Panc1 (cell line): ENCODE data around the gene HES1. TPM values are rescaled to one million over a fixed set of nuclear protein-coding genes. Genes with fewer than 3 reads are reported as not detected.

Source experiments
- ATAC-seq: fragments of 200-7000 bp; cut with Tn5 transposase; 2 replicates; pipeline ENCODE4 v1.9.1; 2020; ENCODE audit warnings: mild to moderate bottlenecking, moderate library complexity
- BruUV-seq: library from RNA; stranded (reverse); fragments of 400-500 nt; replicated peaks from 2 replicates; lab custom pipeline; 2021; lab: Mats Ljungman, UMichigan
- CTCF ChIA-PET: fragments of 300-600 bp; sonication (Branson Sonifier 250); formaldehyde crosslinking; loops from one replicate; lab custom pipeline; 2022; ENCODE audit warnings: antibody characterized with exemption; lab: Charles Lee
- POLR2A ChIA-PET: fragments of 300-600 bp; sonication (Branson Sonifier 250); formaldehyde crosslinking; loops from one replicate; lab custom pipeline; 2022; ENCODE audit warnings: antibody characterized with exemption; lab: Charles Lee
- DNase-seq: peaks from one replicate; pipeline ENCODE4 v3.0.0-alpha.2; 2010; ENCODE audit warnings: low read depth, low spot score
- H3K27ac ChIP-seq: 2 replicates; pipeline ENCODE4 v1.5.1; 2011; ENCODE audit warnings: mild to moderate bottlenecking, low read length, inconsistent platforms
- H3K27me3 ChIP-seq: fragments of 200-500 bp; sonication (Bioruptor generic); 2 replicates; pipeline ENCODE4 v1.6.0; 2014; ENCODE audit warnings: low read length, inconsistent platforms; ENCODE audit not compliant: control insufficient read depth, insufficient read depth
- H3K36me3 ChIP-seq: fragments of 200-500 bp; sonication (Bioruptor generic); 2 replicates; pipeline ENCODE4 v1.5.1; 2014; ENCODE audit warnings: inconsistent platforms, mild to moderate bottlenecking, low read length, moderate library complexity; ENCODE audit not compliant: control insufficient read depth, insufficient read depth
- H3K4me1 ChIP-seq: 2 replicates; pipeline ENCODE4 v1.5.1; 2011; ENCODE audit warnings: inconsistent platforms, mild to moderate bottlenecking, low read length, moderate library complexity; ENCODE audit not compliant: control insufficient read depth, insufficient read depth
- H3K4me3 ChIP-seq, 2 experiments: 2 replicates each; pipeline ENCODE4 v1.5.1; 2011 to 2012; ENCODE audit warnings: low read depth in 2 of 2, low read length in 2 of 2, mild to moderate bottlenecking in 2 of 2, inconsistent platforms in 1 of 2, moderate library complexity in 1 of 2
- H3K9me3 ChIP-seq: fragments of 200-500 bp; sonication (Bioruptor generic); 2 replicates; pipeline ENCODE4 v1.5.1; 2014; ENCODE audit warnings: low read depth, mild to moderate bottlenecking, inconsistent platforms, low read length, moderate library complexity; ENCODE audit not compliant: control insufficient read depth, insufficient read depth
- POLR2AphosphoS5 ChIP-seq: IDR thresholded peaks from 2 replicates; pipeline ENCODE4 v1.6.1; 2012; ENCODE audit warnings: mild to moderate bottlenecking, low read depth, low read length, moderate library complexity
- SIN3A ChIP-seq: IDR thresholded peaks from 2 replicates; pipeline ENCODE4 v1.6.1; 2012; ENCODE audit warnings: low read depth, mild to moderate bottlenecking, low read length, moderate library complexity, borderline replicate concordance; ENCODE audit not compliant: insufficient read depth
- TCF7L2 ChIP-seq: IDR thresholded peaks from 2 replicates; pipeline ENCODE4 v1.6.1; 2011; ENCODE audit warnings: mild to moderate bottlenecking, low read depth, low read length, inconsistent platforms
- in situ Hi-C: cut with HindIII; loops from 2 replicates; pipeline ENCODE4 v1.10.0; 2016; ENCODE audit warnings: low sequenced_read_pairs, low pct_unique_long_range_greater_than_20kb
- intact Hi-C: fragments of 100-400 bp; cut with micrococcal nuclease; formaldehyde crosslinking; loops from one replicate; pipeline ENCODE4 v1.10.0; 2022; ENCODE audit not compliant: unreplicated experiment
- total RNA-seq: library from RNA; stranded (reverse); gene quantifications from one replicate; pipeline ENCODE4 v1.2.1, GENCODE V29; 2021; ENCODE audit not compliant: unreplicated experiment
- TF ChIP-seq, protein P1 (sequence below): fragments of 450-650 bp; IDR thresholded peaks from 2 replicates; pipeline ENCODE4 v1.5.1; 2017; ENCODE audit warnings: mild to moderate bottlenecking
- TF ChIP-seq, protein P2 (sequence below), 2 experiments: IDR thresholded peaks; 2 replicates each; pipeline ENCODE4 v1.6.1; 2011 to 2012; ENCODE audit warnings: low read depth in 2 of 2, control low read depth in 1 of 2, low read length in 1 of 2, mild to moderate bottlenecking in 1 of 2, moderate library complexity in 1 of 2; ENCODE audit not compliant: insufficient read depth in 1 of 2

The HES1 gene
- total RNA-seq, 1 experiment from 2014 or later, result 28.5 TPM

DNA sequence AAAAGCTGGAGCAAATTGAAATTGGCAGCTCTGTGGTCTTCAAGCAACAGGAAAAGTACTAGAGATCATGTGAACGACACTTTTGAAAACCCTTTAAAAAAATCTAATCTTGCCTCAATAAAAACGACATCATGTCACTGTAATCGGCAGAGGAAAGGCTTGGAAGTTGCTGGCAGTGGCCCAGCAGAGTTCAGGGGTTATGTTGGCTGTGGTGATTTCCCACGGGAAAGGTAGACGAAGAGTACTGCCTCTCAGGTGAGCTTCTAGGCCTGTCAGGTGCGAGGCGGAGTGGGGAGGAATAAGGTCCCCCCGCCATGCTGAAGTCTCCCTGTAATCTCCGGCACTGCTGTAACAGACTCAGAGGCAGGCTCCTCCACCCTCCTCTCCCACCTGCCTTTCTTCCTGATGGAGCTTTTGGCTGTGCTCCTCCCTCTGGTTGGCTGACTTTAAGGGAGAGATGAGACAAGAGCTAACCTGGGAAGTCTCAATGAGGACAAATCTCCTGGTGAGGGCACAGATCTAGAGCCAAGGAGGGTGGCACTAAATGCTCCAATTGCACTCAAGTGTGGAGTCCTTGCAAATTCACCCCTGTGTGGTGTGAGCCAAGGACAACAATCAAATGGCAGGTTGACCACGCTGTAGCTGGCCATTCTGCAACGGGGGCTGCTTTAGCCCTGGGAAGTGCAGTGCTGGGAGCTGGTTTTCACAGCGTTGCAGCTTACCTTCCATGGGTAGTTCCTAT, 18.7 kb upstream of the HES1 start:
- in situ Hi-C loops, result no loop called here
- peaks cover 7% of the 10 kb centered on the region for H3K4me1 ChIP-seq
- BruUV-seq, result no TSS peak
- ChIA-PET POLR2A (interaction anchor here (0.5 to 0.7 kb wide), 2 partner anchors 17 to 1748 kb away, joined by 3 to 5 read pairs; no protein-coding TSS in a partner anchor), CTCF (no interaction called here)
- intact Hi-C loops, result no loop called here
- TF ChIP-seq TCF7L2 (no peak), SIN3A (no peak), POLR2AphosphoS5 (no peak)
- TF ChIP-seq, protein P1, sequence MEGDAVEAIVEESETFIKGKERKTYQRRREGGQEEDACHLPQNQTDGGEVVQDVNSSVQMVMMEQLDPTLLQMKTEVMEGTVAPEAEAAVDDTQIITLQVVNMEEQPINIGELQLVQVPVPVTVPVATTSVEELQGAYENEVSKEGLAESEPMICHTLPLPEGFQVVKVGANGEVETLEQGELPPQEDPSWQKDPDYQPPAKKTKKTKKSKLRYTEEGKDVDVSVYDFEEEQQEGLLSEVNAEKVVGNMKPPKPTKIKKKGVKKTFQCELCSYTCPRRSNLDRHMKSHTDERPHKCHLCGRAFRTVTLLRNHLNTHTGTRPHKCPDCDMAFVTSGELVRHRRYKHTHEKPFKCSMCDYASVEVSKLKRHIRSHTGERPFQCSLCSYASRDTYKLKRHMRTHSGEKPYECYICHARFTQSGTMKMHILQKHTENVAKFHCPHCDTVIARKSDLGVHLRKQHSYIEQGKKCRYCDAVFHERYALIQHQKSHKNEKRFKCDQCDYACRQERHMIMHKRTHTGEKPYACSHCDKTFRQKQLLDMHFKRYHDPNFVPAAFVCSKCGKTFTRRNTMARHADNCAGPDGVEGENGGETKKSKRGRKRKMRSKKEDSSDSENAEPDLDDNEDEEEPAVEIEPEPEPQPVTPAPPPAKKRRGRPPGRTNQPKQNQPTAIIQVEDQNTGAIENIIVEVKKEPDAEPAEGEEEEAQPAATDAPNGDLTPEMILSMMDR, result no peak
- TF ChIP-seq, protein P2, sequence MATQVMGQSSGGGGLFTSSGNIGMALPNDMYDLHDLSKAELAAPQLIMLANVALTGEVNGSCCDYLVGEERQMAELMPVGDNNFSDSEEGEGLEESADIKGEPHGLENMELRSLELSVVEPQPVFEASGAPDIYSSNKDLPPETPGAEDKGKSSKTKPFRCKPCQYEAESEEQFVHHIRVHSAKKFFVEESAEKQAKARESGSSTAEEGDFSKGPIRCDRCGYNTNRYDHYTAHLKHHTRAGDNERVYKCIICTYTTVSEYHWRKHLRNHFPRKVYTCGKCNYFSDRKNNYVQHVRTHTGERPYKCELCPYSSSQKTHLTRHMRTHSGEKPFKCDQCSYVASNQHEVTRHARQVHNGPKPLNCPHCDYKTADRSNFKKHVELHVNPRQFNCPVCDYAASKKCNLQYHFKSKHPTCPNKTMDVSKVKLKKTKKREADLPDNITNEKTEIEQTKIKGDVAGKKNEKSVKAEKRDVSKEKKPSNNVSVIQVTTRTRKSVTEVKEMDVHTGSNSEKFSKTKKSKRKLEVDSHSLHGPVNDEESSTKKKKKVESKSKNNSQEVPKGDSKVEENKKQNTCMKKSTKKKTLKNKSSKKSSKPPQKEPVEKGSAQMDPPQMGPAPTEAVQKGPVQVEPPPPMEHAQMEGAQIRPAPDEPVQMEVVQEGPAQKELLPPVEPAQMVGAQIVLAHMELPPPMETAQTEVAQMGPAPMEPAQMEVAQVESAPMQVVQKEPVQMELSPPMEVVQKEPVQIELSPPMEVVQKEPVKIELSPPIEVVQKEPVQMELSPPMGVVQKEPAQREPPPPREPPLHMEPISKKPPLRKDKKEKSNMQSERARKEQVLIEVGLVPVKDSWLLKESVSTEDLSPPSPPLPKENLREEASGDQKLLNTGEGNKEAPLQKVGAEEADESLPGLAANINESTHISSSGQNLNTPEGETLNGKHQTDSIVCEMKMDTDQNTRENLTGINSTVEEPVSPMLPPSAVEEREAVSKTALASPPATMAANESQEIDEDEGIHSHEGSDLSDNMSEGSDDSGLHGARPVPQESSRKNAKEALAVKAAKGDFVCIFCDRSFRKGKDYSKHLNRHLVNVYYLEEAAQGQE (IDR thresholded peaks at IDR 0.05; ENCODE audit: insufficient read depth in 1 of 2, low read depth in 2 of 2, low read length in 1 of 2), result no peak
- DNase-seq (no peak), ATAC-seq (no peak)
- no peak overlapping the region for H3K4me3 ChIP-seq
- no peaks in the 10 kb centered on the region for H3K9me3 ChIP-seq
- H3K27ac ChIP-seq, result no peak overlapping the region
- no peaks in the 10 kb centered on the region for H3K36me3 ChIP-seq
- H3K27me3 ChIP-seq, result no peaks in the 10 kb centered on the region

GRCh38 chr3:194118920-194119319, 17.0 kb upstream of the HES1 start:
- Histone ChIP-seq H3K4me1 (peaks cover 9% of the 10 kb centered on the region), H3K27me3 (no peaks in the 10 kb centered on the region), H3K4me3 (no peak overlapping the region), H3K36me3 (no peaks in the 10 kb centered on the region), H3K9me3 (no peaks in the 10 kb centered on the region), H3K27ac (no peak overlapping the region)
- ChIA-PET CTCF (no interaction called here), POLR2A (no interaction called here)
- ATAC-seq (no peak), DNase-seq (no peak)
- intact Hi-C loops, result no loop called here
- BruUV-seq, result no TSS peak
- in situ Hi-C loops, result no loop called here
- TF ChIP-seq, protein P2 (IDR thresholded peaks at IDR 0.05; ENCODE audit: insufficient read depth in 1 of 2, low read depth in 2 of 2, low read length in 1 of 2), result no peak
- no peak for TF ChIP-seq SIN3A
- no peak for TF ChIP-seq POLR2AphosphoS5
- no peak for TF ChIP-seq TCF7L2
- TF ChIP-seq, protein P1, result no peak
